Heart left ventricle (tissue), 11 donors: ENCODE results near the gene CETN3. TPM values are rescaled to one million over a fixed set of nuclear protein-coding genes. Genes with fewer than 3 reads are reported as not detected.

Experiments
- polyA plus RNA-seq, 2 donors: library from polyadenylated mRNA; stranded (reverse); fragments of 200-250 nt; gene quantifications; one replicate each; pipeline ENCODE4 v1.2.3, GENCODE V29; 2013
- total RNA-seq, 9 donors: library from RNA; depleted of rRNA in 2 of 9; stranded (reverse); fragments of >200 nt in 2 of 9; fragmentation: NEBNext Ultra II Directional in 3 of 9; extraction: Animal tissue kit (Norgen Biotek cat#: 25700) in 3 of 9; gene quantifications; one replicate each; pipeline versions ENCODE4 v1.1.0 to v1.2.4, GENCODE V29; 2016 to 2023
- donor health status: ischemic (EF 13 %, LVEDD 7.1; RV severe dilation, severe dysfunction).
- donor health status: healthy with polysubstance abuse.
- donor health status: DM: no; HTN: yes; CAD: no.
- donor health status: DM: no; HTN: no; CAD: no.
- donor health status: ischemic (EF 25% LVEDD 5.7; RV mildly dilated, moderate dysfunction).
- donor health status: healthy.
- donor health status: DM: yes; HTN: yes; CAD: no.
- donor health status: PGD.
- donor health status: nonischemic (EF 23%, LVEDD 6.1; RV moderate dilation, normal function).

Gene CETN3
- total and polyA plus RNA-seq, 11 donors: 9.3 to 28.3 (median 18.9) TPM

Other genes starting within 250 kb of the CETN3 start
- gene MBLAC2, start 65.0 kb upstream of the CETN3 start, total RNA-seq: 1 to 10 TPM; 2.4 to 5.3 (median 3.7) TPM
- 1 to 10 TPM; 1.3 to 1.4 TPM for gene MBLAC2, start 65.0 kb upstream of the CETN3 start, polyA plus RNA-seq
- 1 to 10 TPM in 3 of 9 donors, under 1 TPM in 6; 0.30 to 1.6 (median 0.67) TPM for gene POLR3G, start 65.1 kb upstream of the CETN3 start, total RNA-seq
- gene POLR3G, start 65.1 kb upstream of the CETN3 start, polyA plus RNA-seq: under 1 TPM; 0.57 to 0.62 TPM
- gene LYSMD3, start 119.8 kb upstream of the CETN3 start, total RNA-seq: 10 to 100 TPM; 13.1 to 23.3 (median 18.4) TPM
- gene LYSMD3, start 119.8 kb upstream of the CETN3 start, polyA plus RNA-seq: 10 to 100 TPM in 1 of 2 donors, 1 to 10 TPM in 1; 5.4 to 20.4 TPM
- gene ADGRV1, start 149.0 kb upstream of the CETN3 start, total RNA-seq: under 1 TPM in 2 of 9 donors, not detected in 7; 0.25 to 0.29 TPM
- gene ADGRV1, start 149.0 kb upstream of the CETN3 start, polyA plus RNA-seq: not detected